ENCODE data around the gene CCDC159.
A peak's percentile ranks its signal among the peaks of the same experiment; 100 is the strongest.
"Not testable (repeated sequence)": the region's sequence is repeated elsewhere in the genome, so short reads cannot be mapped to it uniquely, and the experiment has no call there.

Gene CCDC159

DNA sequence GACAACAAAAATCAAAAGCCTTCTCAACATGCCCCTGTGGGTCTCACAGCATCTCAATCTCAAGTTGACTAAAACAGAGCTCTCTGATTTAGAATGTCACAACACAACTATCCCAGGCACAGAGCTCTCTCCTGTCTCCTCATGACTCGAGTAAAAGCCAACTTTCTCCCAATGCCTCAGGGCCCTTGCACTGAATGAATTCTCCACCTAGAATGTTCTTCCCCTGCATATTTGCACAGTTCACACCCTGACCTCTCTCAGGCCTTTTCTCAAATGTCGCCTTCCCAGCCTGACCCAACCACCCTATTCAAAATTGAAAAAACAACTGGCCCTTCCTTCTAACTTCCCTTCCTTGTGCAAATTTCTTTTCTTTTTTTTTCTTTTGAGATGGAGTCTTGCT is 24.4 kb downstream of the CCDC159 start:
- no peak for DNase-seq

DNA sequence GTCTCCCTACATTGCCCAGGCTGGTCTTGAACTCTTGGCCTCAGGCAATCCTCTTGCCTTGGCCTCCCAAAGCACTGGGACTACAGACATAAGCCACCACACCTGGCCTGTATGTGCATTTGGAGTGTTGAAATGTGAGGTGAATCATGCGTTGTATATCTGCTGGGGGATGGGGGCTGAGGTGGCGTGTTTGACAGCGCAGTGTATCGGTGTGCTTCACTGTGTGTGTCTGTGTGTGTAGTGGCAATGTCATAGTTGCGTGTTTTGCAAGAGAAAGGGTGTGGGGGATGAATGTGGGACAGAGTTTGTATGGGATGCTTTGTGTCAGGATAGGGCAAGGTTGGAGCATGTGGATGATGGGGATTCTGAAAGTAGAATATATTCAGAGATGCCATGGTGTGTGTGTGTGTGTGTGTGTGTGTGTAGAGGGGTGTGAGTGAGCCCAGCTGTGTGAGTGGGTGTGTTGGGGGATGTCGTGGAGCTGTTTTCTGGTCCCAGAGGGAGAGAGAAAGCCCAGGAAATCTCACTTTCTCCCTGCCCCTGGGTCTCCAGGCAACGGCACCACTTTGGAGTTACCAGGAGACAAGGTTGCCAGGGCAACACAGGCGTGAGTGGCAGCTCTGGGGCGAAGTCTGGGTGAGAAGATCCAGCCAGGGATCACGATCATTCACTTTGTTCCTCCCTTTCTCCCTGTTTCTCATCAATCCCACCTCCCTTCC is 27.0 kb downstream of the CCDC159 start:
- DNase-seq, result peak; percentile 89

DNA sequence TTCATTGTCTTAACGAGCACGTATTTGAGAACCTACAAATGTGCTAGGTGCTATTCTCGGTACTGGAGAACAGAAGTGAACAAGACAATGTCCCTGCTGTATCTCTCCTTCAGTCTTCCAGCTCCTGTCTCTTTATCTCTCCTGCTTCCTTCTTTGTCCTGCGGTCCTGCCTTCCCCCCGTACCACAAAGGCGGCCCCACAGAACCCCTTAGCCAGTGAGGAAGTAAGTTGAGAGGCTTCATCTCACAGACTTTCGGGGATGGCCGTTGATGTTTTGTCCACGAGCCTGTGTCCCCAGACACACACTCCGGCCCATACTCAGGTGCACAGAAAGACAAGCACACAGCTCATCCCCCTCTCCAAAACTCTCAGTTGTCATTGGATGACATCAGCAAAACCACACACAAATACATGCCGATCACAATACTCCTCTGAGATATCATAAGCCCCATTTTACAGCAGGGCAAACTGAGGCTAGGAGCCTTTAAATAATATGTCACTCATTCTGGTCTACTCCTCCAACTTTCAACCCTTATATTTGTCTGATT is 27.6 kb downstream of the CCDC159 start:
- no peak for DNase-seq

DNA sequence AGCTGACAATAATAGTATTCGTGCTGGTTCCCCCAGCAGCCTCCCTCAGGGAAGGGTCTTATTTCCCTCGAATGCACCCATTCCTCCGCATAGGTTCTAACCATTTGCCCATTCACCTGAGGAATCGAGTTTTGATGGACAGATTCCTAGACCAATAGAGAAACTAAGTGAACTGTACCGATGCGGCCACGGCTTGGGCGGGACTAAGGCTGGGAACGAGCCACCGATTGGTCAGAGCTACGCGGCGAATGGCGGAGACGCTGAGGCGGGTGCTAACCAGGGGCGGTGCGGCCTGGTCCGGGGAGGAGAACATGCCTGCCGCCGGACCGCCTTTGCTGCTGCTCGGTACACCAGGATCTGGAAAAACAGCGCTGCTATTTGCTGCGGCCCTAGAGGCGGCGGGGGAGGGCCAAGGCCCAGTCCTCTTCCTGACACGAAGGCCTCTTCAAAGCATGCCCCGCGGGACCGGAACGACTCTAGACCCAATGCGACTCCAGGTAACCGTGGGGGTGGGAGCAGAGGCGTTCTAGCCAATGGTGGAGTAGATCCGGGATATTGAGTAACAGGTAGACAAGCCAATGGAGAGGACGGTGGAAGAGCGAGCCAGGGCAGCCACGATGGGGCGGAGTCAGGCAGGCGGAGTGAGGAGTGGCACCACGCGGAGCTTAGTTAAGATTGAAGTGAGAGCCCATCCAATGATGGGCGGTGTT is 28.3 kb downstream of the CCDC159 start, which contains the start of gene SWSAP1:
Gene SWSAP1 (plus strand): TSS at position 234 of the 710 bp plus-strand sequence. CDS start 15 bp downstream, at position 249.
- peak; percentile 99 for DNase-seq

- DNase-seq, result peak; percentile 18
Measured at GRCh38 chr19:11375143-11375948, 29.0 kb downstream of the CCDC159 start.

DNA sequence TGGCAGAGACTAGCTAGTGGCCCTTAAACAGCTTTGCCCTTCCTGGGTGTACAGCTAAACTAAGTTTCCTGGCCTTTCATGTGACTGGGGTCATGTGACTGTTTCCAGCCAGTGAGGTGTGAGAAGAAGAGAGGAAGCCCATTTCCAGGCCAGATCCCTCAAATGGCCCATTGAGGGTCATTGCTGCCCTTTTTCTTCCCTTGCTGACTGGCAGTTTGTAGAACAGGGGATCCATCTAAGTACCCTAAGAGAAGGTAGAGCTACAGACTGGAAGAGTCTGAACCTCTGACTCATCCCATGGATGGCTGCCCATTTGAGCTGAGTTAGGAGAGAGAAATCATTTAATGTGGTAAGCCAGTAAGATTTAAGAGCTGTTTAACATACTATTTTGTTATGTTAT is 30.9 kb downstream of the CCDC159 start:
- no peak for DNase-seq

DNA sequence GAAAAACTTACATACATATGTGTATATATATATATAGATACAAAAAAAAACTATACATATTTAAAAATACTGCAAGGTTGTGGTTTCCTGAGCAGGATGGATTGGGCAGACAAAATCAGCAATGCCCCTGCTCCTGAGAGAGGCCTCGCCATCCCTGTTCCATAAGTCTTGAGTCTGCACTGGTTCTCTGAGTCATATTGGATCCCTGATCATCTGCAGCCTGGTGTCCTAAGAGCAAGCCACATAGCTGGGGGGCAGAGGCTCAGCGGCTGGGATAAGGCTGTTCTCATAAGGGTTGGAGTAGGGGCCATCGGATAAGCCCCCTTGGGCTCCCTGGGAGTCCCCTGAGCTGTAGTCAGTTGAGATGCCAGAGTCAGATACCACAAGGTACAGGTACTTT is 31.4 kb downstream of the CCDC159 start:
- DNase-seq, result no peak

DNA sequence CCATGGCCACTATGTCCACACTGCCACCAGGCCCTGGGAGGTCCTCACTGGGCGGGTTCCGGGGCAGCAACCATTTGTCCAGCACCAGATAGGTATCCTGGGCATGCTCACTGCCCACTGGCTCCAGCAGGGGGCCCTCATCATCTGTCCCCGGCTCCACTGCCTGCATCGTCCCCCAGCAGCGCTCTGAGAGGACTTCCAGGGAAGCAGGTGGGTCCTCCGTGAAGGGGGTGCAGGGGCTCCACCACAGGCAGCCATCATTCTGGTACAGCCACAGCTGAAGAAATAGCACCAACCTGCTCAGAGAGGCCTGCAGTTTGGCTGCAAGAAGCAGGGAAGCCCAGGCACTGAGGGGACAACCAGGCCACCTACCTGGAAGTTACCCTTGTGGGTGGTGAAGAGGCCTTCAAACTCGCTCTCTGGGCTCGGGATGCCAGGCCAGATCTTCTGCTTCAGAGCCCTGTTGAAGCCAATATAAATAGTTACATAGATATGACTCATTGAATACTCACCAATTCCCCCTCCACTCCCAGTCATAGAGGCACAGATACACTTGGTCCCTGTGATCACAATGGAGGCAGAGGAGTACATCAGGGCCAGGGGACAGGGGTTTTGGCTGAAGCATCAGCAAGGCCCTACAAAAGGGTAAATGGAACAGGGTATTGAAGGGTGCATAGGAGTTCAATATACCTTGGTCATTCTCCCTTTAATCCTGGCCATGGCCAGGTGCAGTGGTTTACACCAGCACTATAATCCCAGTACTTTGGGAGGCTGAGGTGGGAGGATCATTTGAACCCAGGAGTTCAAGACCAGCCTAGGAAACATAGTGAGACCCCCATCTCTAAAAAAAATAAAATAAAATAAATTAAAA is 32.2 kb downstream of the CCDC159 start:
- DNase-seq, result peak; percentile 40

DNA sequence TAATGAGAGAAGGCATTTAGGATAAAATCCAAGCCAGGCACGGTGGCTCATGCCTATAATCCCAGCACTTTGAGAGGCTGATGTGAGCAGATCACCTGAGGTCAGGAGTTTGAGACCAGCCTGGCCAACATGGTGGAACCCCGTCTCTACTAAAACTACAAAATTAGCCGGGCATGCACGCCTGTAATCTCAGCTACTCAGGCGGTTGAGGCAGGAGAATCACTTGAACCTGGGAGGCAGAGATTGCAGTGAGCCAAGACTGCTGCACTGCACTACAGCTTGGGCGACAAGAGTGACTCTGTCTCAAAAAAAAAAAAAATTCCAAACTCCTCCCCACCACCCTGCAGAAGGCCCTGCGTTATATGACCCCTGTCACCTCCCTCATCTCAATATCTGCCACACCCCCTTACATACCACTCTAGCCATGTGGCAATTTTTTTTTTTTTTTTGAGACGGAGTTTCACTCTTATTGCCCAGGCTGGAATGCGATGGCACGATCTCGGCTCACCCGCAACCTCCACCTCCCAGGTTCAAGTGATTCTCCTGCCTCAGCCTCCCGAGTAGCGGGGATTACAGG is 33.0 kb downstream of the CCDC159 start:
- not testable (repeated sequence) for DNase-seq

DNA sequence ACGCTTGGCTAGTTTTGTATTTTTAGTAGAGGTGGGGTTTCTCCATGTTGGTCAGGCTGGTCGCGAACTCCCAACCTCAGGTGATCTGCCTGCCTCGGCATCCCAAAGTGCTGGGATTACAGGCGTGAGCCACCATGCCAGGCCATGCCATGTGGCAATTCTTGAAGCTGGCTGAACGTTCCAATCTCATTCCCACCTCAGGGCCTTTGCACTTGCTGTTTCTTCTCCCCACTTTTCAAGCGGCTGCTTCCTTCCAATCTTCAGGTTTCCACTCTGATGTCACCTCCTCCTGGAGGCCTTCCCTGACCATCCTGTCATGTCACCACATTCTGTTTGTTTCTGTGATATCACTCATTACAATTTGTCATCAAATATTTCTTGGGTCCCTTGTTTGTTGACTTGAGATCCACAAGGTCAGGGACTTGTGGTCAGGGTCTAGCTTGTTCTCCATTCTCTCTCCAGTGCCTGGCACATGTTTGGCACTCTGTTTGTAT is 33.6 kb downstream of the CCDC159 start:
- no peak for DNase-seq

GRCh38 chr19:11380653-11381537 is 34.6 kb downstream of the CCDC159 start:
- DNase-seq, result peak; percentile 96

DNA sequence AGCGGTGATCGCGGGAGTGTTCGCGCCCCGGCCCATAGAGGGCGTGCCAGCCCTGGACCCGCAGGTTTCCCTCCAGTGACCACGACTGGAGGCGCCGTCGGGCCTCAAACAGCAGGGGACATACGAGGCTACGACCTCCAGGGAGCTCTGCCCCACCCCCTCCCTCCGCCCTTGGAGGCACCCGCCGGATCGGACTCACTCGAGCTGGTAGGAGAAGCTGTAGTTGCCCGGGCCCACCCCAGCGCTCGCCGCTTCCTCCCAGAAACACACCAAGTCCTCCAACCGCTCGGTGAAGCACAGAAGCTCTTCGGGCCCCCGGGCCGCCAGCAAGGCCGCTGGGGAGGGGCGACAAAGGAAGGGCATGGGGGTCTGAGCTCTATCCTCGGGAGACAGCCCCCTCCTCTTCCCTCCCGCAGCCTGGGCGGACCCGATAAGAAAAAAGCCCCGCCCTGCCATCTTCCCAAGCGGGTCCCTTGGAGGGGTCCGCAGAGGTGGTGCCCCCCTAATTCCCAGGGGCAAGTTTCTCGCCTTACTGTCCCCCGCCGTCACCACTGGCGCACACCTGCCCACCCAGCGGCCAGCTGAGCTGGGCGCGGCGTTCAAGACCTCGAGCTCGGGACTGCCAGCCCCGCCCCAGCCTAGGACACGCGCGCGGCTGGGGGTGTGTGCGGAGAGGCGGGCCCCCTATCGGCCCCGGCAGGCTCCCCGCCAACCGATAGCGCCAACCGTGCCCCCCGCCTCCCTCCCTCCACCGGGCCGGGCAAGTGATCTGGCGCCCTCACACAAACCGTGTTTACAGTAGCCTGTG is 36.8 kb downstream of the CCDC159 start:
- DNase-seq, result peak; percentile 20

- DNase-seq, result no peak
Measured at GRCh38 chr19:11383706-11384048, 37.4 kb downstream of the CCDC159 start.

DNA sequence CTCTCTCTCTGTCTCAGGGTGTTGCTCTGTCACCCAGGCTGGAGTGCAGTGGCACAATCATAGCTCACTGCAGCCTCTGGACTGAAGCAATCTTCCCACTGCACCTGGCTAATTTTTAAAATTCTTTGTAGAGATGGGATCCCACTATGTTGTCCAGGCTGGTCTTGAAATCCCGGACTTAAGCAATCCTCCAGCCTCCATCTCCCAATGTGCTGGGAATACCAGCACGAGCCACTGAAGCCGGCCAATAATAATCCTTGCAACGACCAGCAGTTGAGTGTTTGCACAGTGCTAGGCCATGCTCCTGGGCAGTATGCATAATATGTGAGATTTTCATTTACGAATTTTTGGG is 38.4 kb downstream of the CCDC159 start:
- DNase-seq, result no peak

GRCh38 chr19:11387162-11388034 is 41.1 kb downstream of the CCDC159 start:
- DNase-seq, result no peak

GRCh38 chr19:11390359-11390758 is 44.0 kb downstream of the CCDC159 start:
- DNase-seq, result no peak

DNA sequence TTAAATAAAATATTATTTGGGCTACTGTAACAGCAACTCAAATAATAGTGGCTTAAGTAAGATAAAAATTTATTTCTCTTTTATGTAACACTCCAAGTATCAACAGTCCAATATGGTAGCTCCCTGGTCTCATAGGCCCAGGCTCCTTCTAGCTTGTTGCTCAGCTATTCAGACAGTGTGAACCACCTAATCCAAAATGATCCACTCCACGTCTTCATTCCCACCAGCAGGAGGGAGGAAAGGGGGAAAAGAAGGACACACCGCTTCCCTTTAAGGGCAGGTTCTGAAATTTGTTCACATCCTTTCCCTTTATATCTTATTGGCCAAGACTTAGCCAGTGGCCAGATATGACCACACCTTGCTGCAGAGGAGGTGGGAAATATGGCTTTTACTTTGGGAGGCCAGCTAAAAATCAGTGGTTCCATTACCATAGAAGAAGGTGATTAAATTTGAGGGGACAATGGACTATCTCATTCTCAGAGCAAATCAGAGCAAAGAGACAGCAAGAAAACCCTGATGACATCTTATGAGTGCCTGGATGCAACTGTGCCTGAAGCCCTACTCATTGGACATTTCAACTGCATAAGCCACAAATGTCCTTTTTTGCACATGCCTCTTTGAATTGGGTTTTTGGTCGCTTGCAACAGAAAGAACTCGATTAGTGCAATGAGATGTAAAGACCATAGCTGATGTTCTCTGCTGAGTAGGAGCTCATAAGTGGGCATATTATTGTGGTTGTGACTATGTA is 44.8 kb downstream of the CCDC159 start:
- no peak for DNase-seq

GRCh38 chr19:11397089-11397610 is 50.8 kb downstream of the CCDC159 start:
- DNase-seq, result no peak

Measured in COR-L47 (cell line).